ENCODE data around the gene OGFR.

OGFR gene

GRCh38 chr20:62765021-62765420 is 39.6 kb upstream of the OGFR start:
- no peak for ATAC-seq (replicated peaks)
- Mint-ChIP-seq H3K9me3 (no peaks in the 10 kb centered on the region), H3K4me3 (no peak overlapping the region), H3K27ac (no peak overlapping the region), H3K4me1 (ENCODE audit: low read depth in 2 of 2) (peaks cover 3 to 17% of the 10 kb centered on the region in 2 donors), H3K27me3 (peaks cover 0 to 11% of the 10 kb centered on the region in 2 donors), H3K36me3 (ENCODE audit: insufficient read depth) (peaks cover 3% of the 10 kb centered on the region)
- DNase-seq, result no peak

DNA sequence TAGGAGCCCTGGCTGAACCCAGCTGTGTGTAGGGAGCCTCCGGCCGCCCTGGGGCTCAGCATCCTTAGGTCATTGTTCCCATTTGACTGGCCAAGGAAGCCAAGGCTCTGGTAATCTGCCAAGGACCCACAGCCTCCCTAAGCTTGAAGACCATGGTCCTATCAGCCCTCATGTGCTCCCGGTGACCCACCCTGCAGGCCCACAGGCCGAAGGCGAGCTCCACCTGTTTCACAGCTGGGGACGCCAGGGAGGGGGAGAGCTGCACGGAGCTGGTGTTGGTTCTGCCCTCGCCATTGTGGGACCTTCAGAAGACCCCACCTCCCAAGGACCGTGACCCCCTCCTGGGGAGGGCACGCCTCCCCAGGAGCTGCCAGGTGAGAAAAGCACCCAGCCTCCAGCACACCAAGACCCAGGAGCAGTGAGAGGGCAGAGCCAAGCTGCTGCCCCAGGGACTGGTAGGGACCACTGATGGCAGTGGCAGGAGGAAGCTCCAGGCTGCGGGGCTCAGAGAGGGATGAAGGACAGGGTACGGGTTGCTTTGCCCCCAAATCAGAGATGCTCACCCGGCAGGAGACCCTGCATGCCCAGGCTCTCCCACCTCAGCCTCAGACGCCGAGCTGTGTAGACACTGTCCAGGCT is 39.1 kb upstream of the OGFR start:
- peaks cover 0 to 11% of the 10 kb centered on the region in 2 donors for H3K27me3 Mint-ChIP-seq
- ATAC-seq (replicated peaks) (no peak), DNase-seq (no peak)
- H3K9me3 Mint-ChIP-seq, result no peaks in the 10 kb centered on the region
- peaks cover 3 to 17% of the 10 kb centered on the region in 2 donors for H3K4me1 Mint-ChIP-seq (ENCODE audit: low read depth in 2 of 2)
- no peak overlapping the region for H3K4me3 Mint-ChIP-seq
- peaks cover 3% of the 10 kb centered on the region for H3K36me3 Mint-ChIP-seq (ENCODE audit: insufficient read depth)
- H3K27ac Mint-ChIP-seq, result no peak overlapping the region

- no peak overlapping the region for H3K4me3 Mint-ChIP-seq
- no peak overlapping the region for H3K27ac Mint-ChIP-seq
- H3K9me3 Mint-ChIP-seq, result no peaks in the 10 kb centered on the region
- DNase-seq (no peak), ATAC-seq (replicated peaks) (no peak)
- H3K36me3 Mint-ChIP-seq (ENCODE audit: insufficient read depth), result peaks cover 3% of the 10 kb centered on the region
- H3K4me1 Mint-ChIP-seq (ENCODE audit: low read depth in 2 of 2), result peaks cover 3 to 17% of the 10 kb centered on the region in 2 donors
- peaks cover 0 to 11% of the 10 kb centered on the region in 2 donors for H3K27me3 Mint-ChIP-seq
These were observed 38.6 kb upstream of the OGFR start for GRCh38 chr20:62766071-62766450.

GRCh38 chr20:62766716-62767115 is 37.9 kb upstream of the OGFR start:
- peak overlapping the region in 1 of 2 donors; percentile 83 for H3K27ac Mint-ChIP-seq
- no peak overlapping the region for H3K4me3 Mint-ChIP-seq
- H3K36me3 Mint-ChIP-seq (ENCODE audit: insufficient read depth), result peaks cover 3% of the 10 kb centered on the region
- ATAC-seq (replicated peaks) (no peak), DNase-seq (no peak)
- H3K4me1 Mint-ChIP-seq (ENCODE audit: low read depth in 2 of 2), result peaks cover 3 to 17% of the 10 kb centered on the region in 2 donors
- peaks cover 0 to 11% of the 10 kb centered on the region in 2 donors for H3K27me3 Mint-ChIP-seq
- no peaks in the 10 kb centered on the region for H3K9me3 Mint-ChIP-seq

DNA sequence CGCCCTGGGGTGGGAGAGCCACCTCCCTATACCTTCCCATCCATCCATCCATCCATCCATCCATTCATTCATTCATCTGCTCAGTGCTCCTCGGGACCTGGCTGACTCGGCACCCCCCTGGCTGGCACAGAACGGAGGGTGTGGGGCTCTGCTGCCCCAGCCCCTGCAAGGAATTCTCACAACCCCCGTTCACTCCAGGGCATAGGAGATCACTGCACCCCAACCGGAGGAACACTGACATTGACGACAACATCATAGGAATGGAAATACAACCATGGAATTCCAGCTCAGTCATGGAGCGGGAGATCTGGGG is 36.4 kb upstream of the OGFR start:
- Mint-ChIP-seq H3K27ac (peak overlapping the region in 1 of 2 donors; percentile 42), H3K36me3 (ENCODE audit: insufficient read depth) (peaks cover 3% of the 10 kb centered on the region)

GRCh38 chr20:62768551-62769287 is 35.9 kb upstream of the OGFR start:
- Mint-ChIP-seq H3K27me3 (peaks cover 0 to 11% of the 10 kb centered on the region in 2 donors), H3K36me3 (ENCODE audit: insufficient read depth) (peaks cover 3% of the 10 kb centered on the region), H3K4me1 (ENCODE audit: low read depth in 2 of 2) (peaks cover 6 to 17% of the 10 kb centered on the region in 2 donors), H3K4me3 (no peak overlapping the region), H3K9me3 (no peaks in the 10 kb centered on the region), H3K27ac (peak overlapping the region in 1 of 2 donors; percentile 42)
- DNase-seq (no peak), ATAC-seq (replicated peaks) (no peak)

More for the DNA sequence above, 36.4 kb upstream of the OGFR start:
- no peak overlapping the region for H3K4me3 Mint-ChIP-seq
- H3K27me3 Mint-ChIP-seq, result peaks cover 0 to 11% of the 10 kb centered on the region in 2 donors
- DNase-seq (no peak), ATAC-seq (replicated peaks) (no peak)
- no peaks in the 10 kb centered on the region for H3K9me3 Mint-ChIP-seq
- H3K4me1 Mint-ChIP-seq (ENCODE audit: low read depth in 2 of 2), result peaks cover 5 to 17% of the 10 kb centered on the region in 2 donors

GRCh38 chr20:62769346-62770071 is 35.1 kb upstream of the OGFR start:
- H3K4me3 Mint-ChIP-seq, result no peak overlapping the region
- H3K9me3 Mint-ChIP-seq, result no peaks in the 10 kb centered on the region
- H3K27ac Mint-ChIP-seq, result no peak overlapping the region
- H3K27me3 Mint-ChIP-seq, result peaks cover 0 to 11% of the 10 kb centered on the region in 2 donors
- peaks cover 3% of the 10 kb centered on the region for H3K36me3 Mint-ChIP-seq (ENCODE audit: insufficient read depth)
- peaks cover 6 to 17% of the 10 kb centered on the region in 2 donors for H3K4me1 Mint-ChIP-seq (ENCODE audit: low read depth in 2 of 2)
- no peak for DNase-seq
- no peak for ATAC-seq (replicated peaks)

- Mint-ChIP-seq H3K27ac (no peak overlapping the region), H3K9me3 (no peaks in the 10 kb centered on the region), H3K4me1 (ENCODE audit: low read depth in 2 of 2) (peaks cover 8 to 17% of the 10 kb centered on the region in 2 donors), H3K4me3 (no peak overlapping the region), H3K36me3 (ENCODE audit: insufficient read depth) (no peaks in the 10 kb centered on the region), H3K27me3 (peaks cover 0 to 3% of the 10 kb centered on the region in 2 donors)
- ATAC-seq (replicated peaks), result no peak
- DNase-seq, result no peak
These were observed 34.3 kb upstream of the OGFR start for GRCh38 chr20:62770111-62770910.

GRCh38 chr20:62770916-62771315 is 33.7 kb upstream of the OGFR start:
- Mint-ChIP-seq H3K36me3 (ENCODE audit: insufficient read depth) (no peaks in the 10 kb centered on the region), H3K27me3 (no peaks in the 10 kb centered on the region), H3K27ac (no peak overlapping the region), H3K9me3 (no peaks in the 10 kb centered on the region), H3K4me1 (ENCODE audit: low read depth in 2 of 2) (peaks cover 12 to 21% of the 10 kb centered on the region in 2 donors), H3K4me3 (no peak overlapping the region)
- ATAC-seq (replicated peaks) (no peak), DNase-seq (no peak)

- H3K4me3 Mint-ChIP-seq, result no peak overlapping the region
- no peak for ATAC-seq (replicated peaks)
- no peaks in the 10 kb centered on the region for H3K9me3 Mint-ChIP-seq
- peaks cover 17 to 27% of the 10 kb centered on the region in 2 donors for H3K4me1 Mint-ChIP-seq (ENCODE audit: low read depth in 2 of 2)
- peak overlapping the region in 1 of 2 donors; percentile 52 for H3K27ac Mint-ChIP-seq
- H3K36me3 Mint-ChIP-seq (ENCODE audit: insufficient read depth), result no peaks in the 10 kb centered on the region
- no peak for DNase-seq
- no peaks in the 10 kb centered on the region for H3K27me3 Mint-ChIP-seq
These were observed 33.1 kb upstream of the OGFR start for GRCh38 chr20:62771396-62772102.

DNA sequence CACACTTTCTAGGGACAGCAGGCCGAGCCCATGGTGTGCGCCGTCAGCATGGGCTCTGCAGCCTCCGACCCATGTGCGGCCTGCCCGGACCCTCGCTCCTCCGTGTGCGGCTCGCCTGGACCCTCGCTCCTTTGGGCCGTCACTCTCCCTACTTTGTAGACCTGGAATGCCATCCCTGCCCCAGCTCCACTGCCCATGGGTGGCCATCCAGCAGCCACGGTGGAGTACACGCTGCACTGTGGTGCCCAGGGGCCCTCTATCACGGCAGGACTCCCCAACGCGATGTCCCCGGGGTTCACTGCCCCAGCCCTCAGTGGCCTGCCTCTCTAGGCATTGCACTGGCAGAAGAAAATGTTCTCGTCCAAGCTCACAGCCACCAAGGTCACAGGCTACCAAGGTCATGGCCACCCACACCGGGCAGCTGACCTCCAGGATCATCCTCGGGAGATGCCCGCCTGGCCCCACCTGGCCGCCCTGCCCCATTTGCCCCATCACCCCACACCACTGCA is 32.5 kb upstream of the OGFR start:
- ATAC-seq (replicated peaks) (no peak), DNase-seq (no peak)
- peak overlapping the region; percentile 23 to 75 for H3K27ac Mint-ChIP-seq
- no peaks in the 10 kb centered on the region for H3K36me3 Mint-ChIP-seq (ENCODE audit: insufficient read depth)
- no peaks in the 10 kb centered on the region for H3K27me3 Mint-ChIP-seq
- no peak overlapping the region for H3K4me3 Mint-ChIP-seq
- no peaks in the 10 kb centered on the region for H3K9me3 Mint-ChIP-seq
- peaks cover 22 to 30% of the 10 kb centered on the region in 2 donors for H3K4me1 Mint-ChIP-seq (ENCODE audit: low read depth in 2 of 2)

DNA sequence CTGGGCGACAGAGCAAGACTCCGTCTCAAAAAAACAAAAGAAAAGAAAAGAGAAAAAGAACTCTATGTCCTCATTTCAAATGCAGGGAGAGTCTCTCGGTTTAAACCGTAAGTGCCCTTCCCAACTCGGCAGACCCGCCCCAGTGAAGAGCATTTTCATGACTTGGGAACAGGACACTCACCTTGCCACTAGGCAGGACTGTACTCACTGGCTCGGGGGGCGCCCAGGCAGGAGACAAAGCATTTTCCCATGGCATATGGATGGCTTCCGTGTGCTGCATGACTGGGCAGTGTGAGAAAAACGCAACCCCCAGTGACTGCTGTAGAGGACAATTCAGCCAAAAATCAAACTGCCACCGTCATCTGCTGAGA is 32.0 kb upstream of the OGFR start:
- Mint-ChIP-seq H3K4me1 (ENCODE audit: low read depth in 2 of 2) (peaks cover 25 to 30% of the 10 kb centered on the region in 2 donors), H3K9me3 (no peaks in the 10 kb centered on the region), H3K4me3 (no peak overlapping the region), H3K27me3 (no peaks in the 10 kb centered on the region), H3K27ac (peak overlapping the region; percentile 23 to 75), H3K36me3 (ENCODE audit: insufficient read depth) (no peaks in the 10 kb centered on the region)
- DNase-seq (no peak), ATAC-seq (replicated peaks) (no peak)
